Measurements from ENCODE around the gene SORCS2.

Gene SORCS2

GRCh38 chr4:7487502-7487901 is 295.2 kb downstream of the SORCS2 start:
- no peak overlapping the region for H3K4me3 ChIP-seq (ENCODE audit: low read length)
- H3K36me3 ChIP-seq (ENCODE audit: insufficient read depth, low read depth, low read length), result no peaks in the 10 kb centered on the region
- H3K9ac ChIP-seq (ENCODE audit: low read depth, low read length), result no peak overlapping the region
- H3K27me3 ChIP-seq (ENCODE audit: insufficient read depth, low read length), result no peaks in the 10 kb centered on the region
- H3K4me1 ChIP-seq (ENCODE audit: insufficient read depth, low read length), result no peaks in the 10 kb centered on the region
- H3K9me3 ChIP-seq (ENCODE audit: insufficient read depth, low read depth, low read length), result no peaks in the 10 kb centered on the region
- H3K27ac ChIP-seq (ENCODE audit: low read length), result no peak overlapping the region

GRCh38 chr4:7487998-7488671 is 295.8 kb downstream of the SORCS2 start:
- no peaks in the 10 kb centered on the region for H3K27me3 ChIP-seq (ENCODE audit: insufficient read depth, low read length)
- no peak overlapping the region for H3K27ac ChIP-seq (ENCODE audit: low read length)
- H3K9ac ChIP-seq (ENCODE audit: low read depth, low read length), result no peak overlapping the region
- H3K4me1 ChIP-seq (ENCODE audit: insufficient read depth, low read length), result no peaks in the 10 kb centered on the region
- H3K4me3 ChIP-seq (ENCODE audit: low read length), result no peak overlapping the region
- H3K36me3 ChIP-seq (ENCODE audit: insufficient read depth, low read depth, low read length), result no peaks in the 10 kb centered on the region
- H3K9me3 ChIP-seq (ENCODE audit: insufficient read depth, low read depth, low read length), result no peaks in the 10 kb centered on the region

DNA sequence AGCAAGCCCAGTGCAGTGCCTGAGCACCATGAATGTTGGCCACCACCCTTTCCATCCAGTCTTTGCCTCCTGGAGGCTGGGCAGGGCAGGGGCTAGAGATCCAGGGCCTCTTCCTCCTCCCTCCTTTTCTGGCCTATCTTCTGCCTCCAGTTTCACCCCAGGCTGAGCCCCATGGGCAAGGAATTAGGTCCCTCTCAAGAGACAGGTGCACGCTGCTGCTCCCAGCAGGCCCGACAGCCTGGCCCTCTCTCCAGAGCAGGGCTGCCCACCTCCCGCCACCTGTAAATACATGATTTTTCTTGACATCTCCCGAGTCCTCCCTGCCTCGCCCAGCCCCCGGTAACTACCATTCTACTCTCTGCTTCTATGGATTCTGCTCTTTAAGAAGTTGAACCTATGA is 299.6 kb downstream of the SORCS2 start:
- Histone ChIP-seq H3K9me3 (ENCODE audit: insufficient read depth, low read depth, low read length) (no peaks in the 10 kb centered on the region), H3K4me3 (ENCODE audit: low read length) (no peak overlapping the region), H3K9ac (ENCODE audit: low read depth, low read length) (no peak overlapping the region), H3K27me3 (ENCODE audit: insufficient read depth, low read length) (no peaks in the 10 kb centered on the region), H3K27ac (ENCODE audit: low read length) (no peak overlapping the region), H3K4me1 (ENCODE audit: insufficient read depth, low read length) (no peaks in the 10 kb centered on the region), H3K36me3 (ENCODE audit: insufficient read depth, low read depth, low read length) (no peaks in the 10 kb centered on the region)

GRCh38 chr4:7498446-7499200 is 306.3 kb downstream of the SORCS2 start:
- Histone ChIP-seq H3K27me3 (ENCODE audit: insufficient read depth, low read length) (no peaks in the 10 kb centered on the region), H3K9me3 (ENCODE audit: insufficient read depth, low read depth, low read length) (no peaks in the 10 kb centered on the region), H3K27ac (ENCODE audit: low read length) (no peak overlapping the region), H3K9ac (ENCODE audit: low read depth, low read length) (no peak overlapping the region), H3K4me1 (ENCODE audit: insufficient read depth, low read length) (no peaks in the 10 kb centered on the region), H3K36me3 (ENCODE audit: insufficient read depth, low read depth, low read length) (no peaks in the 10 kb centered on the region), H3K4me3 (ENCODE audit: low read length) (no peak overlapping the region)

DNA sequence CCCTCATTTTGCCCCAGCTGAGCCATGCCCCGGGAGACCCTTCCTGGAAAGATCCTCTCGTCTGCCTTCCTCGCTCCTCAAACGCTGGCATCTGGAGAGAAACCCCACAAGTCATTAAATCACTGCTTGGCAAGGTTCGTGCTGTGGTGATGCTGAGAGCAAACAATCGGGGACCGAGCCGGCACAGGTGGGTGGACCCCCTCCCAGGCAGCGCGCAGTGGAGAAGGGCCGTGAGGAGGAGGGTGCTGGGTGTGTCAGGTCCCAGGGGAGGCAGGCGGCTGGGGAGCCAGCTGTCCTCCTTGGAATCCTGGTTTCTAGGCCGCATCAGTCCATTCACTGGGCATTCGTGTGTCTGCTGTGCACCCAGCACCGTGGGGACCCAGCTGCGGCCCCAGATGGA is 307.3 kb downstream of the SORCS2 start:
- Histone ChIP-seq H3K9ac (ENCODE audit: low read depth, low read length) (no peak overlapping the region), H3K4me1 (ENCODE audit: insufficient read depth, low read length) (no peaks in the 10 kb centered on the region), H3K27ac (ENCODE audit: low read length) (no peak overlapping the region), H3K4me3 (ENCODE audit: low read length) (no peak overlapping the region), H3K9me3 (ENCODE audit: insufficient read depth, low read depth, low read length) (no peaks in the 10 kb centered on the region), H3K36me3 (ENCODE audit: insufficient read depth, low read depth, low read length) (no peaks in the 10 kb centered on the region), H3K27me3 (ENCODE audit: insufficient read depth, low read length) (no peaks in the 10 kb centered on the region)

DNA sequence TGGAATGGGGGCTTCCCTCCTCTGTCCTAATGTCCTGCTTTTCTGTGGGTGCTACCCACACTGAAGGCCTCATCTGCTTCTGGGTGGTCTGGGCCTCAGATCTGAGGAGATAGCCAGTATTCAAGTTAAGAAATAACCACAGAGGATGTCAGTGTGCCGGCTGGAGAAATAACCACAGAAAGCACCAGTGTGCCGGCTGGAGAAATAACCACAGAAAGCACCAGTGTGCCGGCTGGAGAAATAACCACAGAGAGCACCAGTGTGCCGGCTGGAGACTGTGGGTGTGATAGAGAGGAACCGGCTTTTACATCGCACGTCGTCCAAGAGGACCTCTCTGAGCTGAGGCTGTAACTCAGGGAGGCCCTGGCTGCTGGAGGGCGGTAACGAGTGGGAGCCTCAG is 308.1 kb downstream of the SORCS2 start:
- no peaks in the 10 kb centered on the region for H3K9me3 ChIP-seq (ENCODE audit: insufficient read depth, low read depth, low read length)
- no peak overlapping the region for H3K27ac ChIP-seq (ENCODE audit: low read length)
- no peaks in the 10 kb centered on the region for H3K36me3 ChIP-seq (ENCODE audit: insufficient read depth, low read depth, low read length)
- no peak overlapping the region for H3K4me3 ChIP-seq (ENCODE audit: low read length)
- no peaks in the 10 kb centered on the region for H3K27me3 ChIP-seq (ENCODE audit: insufficient read depth, low read length)
- H3K9ac ChIP-seq (ENCODE audit: low read depth, low read length), result no peak overlapping the region
- no peaks in the 10 kb centered on the region for H3K4me1 ChIP-seq (ENCODE audit: insufficient read depth, low read length)

- H3K4me1 ChIP-seq (ENCODE audit: insufficient read depth, low read length), result no peaks in the 10 kb centered on the region
- H3K27me3 ChIP-seq (ENCODE audit: insufficient read depth, low read length), result no peaks in the 10 kb centered on the region
- H3K27ac ChIP-seq (ENCODE audit: low read length), result no peak overlapping the region
- H3K4me3 ChIP-seq (ENCODE audit: low read length), result no peak overlapping the region
- H3K36me3 ChIP-seq (ENCODE audit: insufficient read depth, low read depth, low read length), result no peaks in the 10 kb centered on the region
- no peak overlapping the region for H3K9ac ChIP-seq (ENCODE audit: low read depth, low read length)
- H3K9me3 ChIP-seq (ENCODE audit: insufficient read depth, low read depth, low read length), result no peaks in the 10 kb centered on the region
Measured at GRCh38 chr4:7501314-7501713, 309.0 kb downstream of the SORCS2 start.

GRCh38 chr4:7501873-7502272 is 309.5 kb downstream of the SORCS2 start:
- Histone ChIP-seq H3K36me3 (ENCODE audit: insufficient read depth, low read depth, low read length) (no peaks in the 10 kb centered on the region), H3K9ac (ENCODE audit: low read depth, low read length) (no peak overlapping the region), H3K9me3 (ENCODE audit: insufficient read depth, low read depth, low read length) (no peaks in the 10 kb centered on the region), H3K27ac (ENCODE audit: low read length) (no peak overlapping the region), H3K4me1 (ENCODE audit: insufficient read depth, low read length) (no peaks in the 10 kb centered on the region), H3K27me3 (ENCODE audit: insufficient read depth, low read length) (no peaks in the 10 kb centered on the region), H3K4me3 (ENCODE audit: low read length) (no peak overlapping the region)

DNA sequence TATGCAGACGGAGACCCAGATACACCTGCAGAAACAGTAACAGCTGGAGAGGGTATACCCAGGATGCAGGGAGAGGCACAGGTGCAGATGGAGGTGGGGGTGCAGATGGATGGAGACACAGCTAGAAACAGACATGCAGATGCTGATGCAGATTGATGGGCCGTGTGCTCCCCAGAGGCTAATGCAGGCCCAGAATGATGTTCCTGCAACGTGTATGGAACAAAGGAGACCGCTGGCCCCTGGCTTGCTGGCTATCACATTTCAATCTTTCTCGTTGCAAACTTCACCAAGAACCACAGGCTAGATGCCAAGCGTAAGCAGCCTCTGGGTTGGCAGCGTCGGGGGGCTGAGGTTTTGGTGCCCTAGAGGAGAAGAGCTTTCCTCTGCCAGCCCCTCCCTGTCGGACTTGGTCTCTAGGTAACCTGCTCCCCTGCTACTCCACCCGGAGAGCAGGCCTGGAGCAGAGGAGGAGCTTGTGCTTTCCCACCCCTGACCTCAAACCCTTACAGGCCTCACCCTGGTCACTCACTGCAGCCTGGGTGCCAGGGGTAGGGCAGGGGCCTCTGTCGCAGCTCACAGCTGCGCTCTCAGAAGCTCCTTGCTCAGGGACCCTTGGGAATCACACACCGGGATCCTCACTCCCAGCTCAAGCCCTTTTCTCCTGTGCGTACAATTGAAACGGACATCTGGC is 311.4 kb downstream of the SORCS2 start:
- Histone ChIP-seq H3K27me3 (ENCODE audit: insufficient read depth, low read length) (no peaks in the 10 kb centered on the region), H3K9me3 (ENCODE audit: insufficient read depth, low read depth, low read length) (no peaks in the 10 kb centered on the region), H3K27ac (ENCODE audit: low read length) (no peak overlapping the region), H3K9ac (ENCODE audit: low read depth, low read length) (no peak overlapping the region), H3K4me3 (ENCODE audit: low read length) (no peak overlapping the region), H3K4me1 (ENCODE audit: insufficient read depth, low read length) (no peaks in the 10 kb centered on the region), H3K36me3 (ENCODE audit: insufficient read depth, low read depth, low read length) (no peaks in the 10 kb centered on the region)

DNA sequence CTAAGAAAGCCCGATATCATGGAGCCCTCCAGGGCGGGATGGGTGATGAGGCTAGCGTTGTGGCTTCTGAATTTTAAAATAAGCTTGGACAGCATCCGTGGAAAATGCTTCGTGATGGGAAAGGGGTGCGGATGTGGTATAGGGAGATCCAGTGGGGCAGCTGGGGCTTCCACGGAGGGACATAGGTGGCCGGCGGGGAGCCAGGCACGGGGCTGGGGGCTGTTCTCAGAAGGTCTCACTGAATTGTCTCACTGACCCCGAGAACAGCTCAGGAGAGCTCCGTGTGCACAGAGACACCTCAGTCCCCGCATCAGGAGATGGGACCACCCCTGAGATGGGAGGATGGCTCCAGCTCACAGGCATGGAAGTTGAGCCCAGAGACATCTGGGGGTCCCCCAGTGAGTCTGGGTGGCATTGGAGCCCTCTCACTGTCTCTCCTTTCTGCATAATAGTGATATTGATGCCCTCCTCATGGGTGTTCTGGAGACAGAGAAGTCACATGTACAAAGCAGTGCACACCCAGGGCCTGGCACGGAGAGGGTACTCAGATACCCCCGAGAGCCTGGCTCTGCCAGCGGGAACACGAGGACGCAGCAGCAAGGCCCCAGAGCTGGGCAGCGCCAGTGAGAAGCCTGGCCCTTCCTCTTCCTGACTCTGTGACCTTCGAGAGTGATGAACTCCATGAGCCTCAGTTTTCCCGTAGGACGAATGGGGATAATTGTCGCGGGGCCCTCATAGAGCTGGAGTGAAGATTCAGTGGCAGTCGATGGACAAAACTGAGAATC is 313.0 kb downstream of the SORCS2 start:
- H3K27ac ChIP-seq (ENCODE audit: low read length), result no peak overlapping the region
- no peaks in the 10 kb centered on the region for H3K9me3 ChIP-seq (ENCODE audit: insufficient read depth, low read depth, low read length)
- no peak overlapping the region for H3K9ac ChIP-seq (ENCODE audit: low read depth, low read length)
- no peaks in the 10 kb centered on the region for H3K27me3 ChIP-seq (ENCODE audit: insufficient read depth, low read length)
- no peaks in the 10 kb centered on the region for H3K4me1 ChIP-seq (ENCODE audit: insufficient read depth, low read length)
- no peaks in the 10 kb centered on the region for H3K36me3 ChIP-seq (ENCODE audit: insufficient read depth, low read depth, low read length)
- H3K4me3 ChIP-seq (ENCODE audit: low read length), result no peak overlapping the region

- no peaks in the 10 kb centered on the region for H3K9me3 ChIP-seq (ENCODE audit: insufficient read depth, low read depth, low read length)
- no peaks in the 10 kb centered on the region for H3K36me3 ChIP-seq (ENCODE audit: insufficient read depth, low read depth, low read length)
- H3K4me1 ChIP-seq (ENCODE audit: insufficient read depth, low read length), result no peaks in the 10 kb centered on the region
- no peak overlapping the region for H3K9ac ChIP-seq (ENCODE audit: low read depth, low read length)
- H3K27ac ChIP-seq (ENCODE audit: low read length), result no peak overlapping the region
- H3K27me3 ChIP-seq (ENCODE audit: insufficient read depth, low read length), result no peaks in the 10 kb centered on the region
- no peak overlapping the region for H3K4me3 ChIP-seq (ENCODE audit: low read length)
Measured at GRCh38 chr4:7506119-7506518, 313.8 kb downstream of the SORCS2 start.

Measured in iPS-20b (cell line).